ENCODE data around the gene TRMU.

The TRMU gene

GRCh38 chr22:46358766-46359165, 23.3 kb downstream of the TRMU start:
- no peak for DNase-seq

- DNase-seq: no peak
Measured at GRCh38 chr22:46359362-46359761, 23.8 kb downstream of the TRMU start.

- DNase-seq: no peak
Measured at GRCh38 chr22:46360097-46360496, 24.6 kb downstream of the TRMU start.

- DNase-seq: no peak
Measured at GRCh38 chr22:46360891-46361290, 25.4 kb downstream of the TRMU start.

DNA sequence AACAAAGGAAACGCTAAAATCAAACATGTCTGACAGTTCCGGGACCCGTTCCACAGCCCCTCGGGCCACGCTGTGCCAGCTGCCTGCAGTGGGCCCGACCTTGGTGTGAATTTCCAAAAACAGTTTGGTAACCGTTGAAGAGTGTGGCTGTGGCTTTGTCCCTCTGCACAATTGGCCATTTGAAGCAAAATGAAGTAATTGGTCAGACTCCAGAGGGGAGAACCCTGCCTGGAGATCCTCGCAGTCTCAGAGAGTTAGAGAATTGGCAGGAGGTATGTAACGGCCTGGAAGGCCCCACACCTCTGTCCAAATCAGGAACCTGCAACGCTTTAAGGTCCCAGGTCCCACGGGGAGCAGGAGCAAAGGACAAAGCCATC, 26.3 kb downstream of the TRMU start:
- DNase-seq: no peak

DNA sequence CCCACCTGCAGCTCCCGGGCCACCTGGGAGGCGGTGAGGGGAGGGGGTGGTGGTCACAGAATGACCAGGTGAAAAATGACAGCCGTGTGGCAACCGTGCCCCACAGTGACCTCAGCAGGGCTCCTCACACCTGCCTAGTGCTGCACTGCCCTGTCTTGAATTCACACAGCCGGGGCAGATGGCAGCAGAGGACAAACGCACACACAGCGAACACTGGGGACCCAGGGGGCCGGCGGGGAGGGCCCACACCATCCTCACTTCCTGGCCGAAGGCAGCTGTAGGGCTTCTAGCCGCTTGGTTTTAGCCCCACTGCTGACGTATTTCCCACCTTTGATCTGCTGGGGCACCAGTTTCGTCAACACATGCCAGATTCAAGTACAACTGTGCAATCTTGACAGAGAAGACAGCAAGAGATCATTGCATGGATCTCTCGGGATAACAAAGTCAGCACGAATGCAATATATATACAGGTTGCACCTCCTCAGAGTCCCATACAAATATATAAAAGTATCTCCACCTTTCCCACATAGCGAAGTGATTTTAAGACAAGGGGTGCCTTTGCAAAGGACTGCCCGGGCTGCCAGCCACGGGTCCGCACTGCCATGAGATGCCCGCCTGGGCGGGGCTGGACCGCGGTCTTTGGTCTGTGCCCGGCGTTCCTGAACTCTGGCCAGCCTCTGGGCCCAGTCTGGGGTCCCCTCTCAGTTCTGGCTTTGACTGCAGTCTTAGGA, 26.9 kb downstream of the TRMU start:
- no peak for DNase-seq

GRCh38 chr22:46362934-46363515, 27.5 kb downstream of the TRMU start:
- no peak for DNase-seq

DNA sequence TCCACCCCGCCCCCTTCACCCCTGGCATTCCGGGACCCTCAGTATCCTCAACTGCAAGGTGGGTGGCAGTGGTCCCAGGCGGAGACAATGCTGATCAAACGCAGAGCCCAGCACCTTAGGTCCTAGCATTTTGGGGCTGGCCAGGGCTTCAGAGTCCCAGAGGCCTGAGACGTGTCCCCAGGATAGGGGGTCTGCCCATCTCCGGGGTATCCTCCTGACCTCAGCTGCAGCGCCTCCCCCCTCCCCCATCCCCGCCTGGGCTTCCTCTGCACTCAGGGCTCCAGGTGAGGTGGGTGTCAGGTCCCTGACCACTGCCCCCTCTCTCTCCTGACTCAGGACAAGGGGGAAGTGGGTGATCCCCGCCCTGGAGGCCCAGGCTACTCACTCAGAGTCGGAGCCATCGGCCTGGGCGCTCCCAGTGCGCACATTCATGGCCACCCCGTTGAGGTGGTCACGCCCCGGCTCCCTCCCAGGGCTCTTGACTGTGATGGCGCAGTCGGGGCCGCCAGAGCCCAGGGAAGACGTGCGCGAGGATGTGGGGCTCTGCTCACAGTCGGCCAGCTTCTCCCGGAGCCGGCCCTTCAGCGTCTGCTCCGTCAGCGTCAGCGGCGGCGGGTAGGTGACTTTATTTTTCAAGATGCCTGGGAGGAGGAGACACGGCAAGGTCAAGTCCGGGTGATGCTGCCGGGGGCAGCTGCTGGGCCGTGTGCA, 28.3 kb downstream of the TRMU start:
- no peak for DNase-seq

- no peak for DNase-seq
Measured at GRCh38 chr22:46364341-46365165, 29.0 kb downstream of the TRMU start.

DNA sequence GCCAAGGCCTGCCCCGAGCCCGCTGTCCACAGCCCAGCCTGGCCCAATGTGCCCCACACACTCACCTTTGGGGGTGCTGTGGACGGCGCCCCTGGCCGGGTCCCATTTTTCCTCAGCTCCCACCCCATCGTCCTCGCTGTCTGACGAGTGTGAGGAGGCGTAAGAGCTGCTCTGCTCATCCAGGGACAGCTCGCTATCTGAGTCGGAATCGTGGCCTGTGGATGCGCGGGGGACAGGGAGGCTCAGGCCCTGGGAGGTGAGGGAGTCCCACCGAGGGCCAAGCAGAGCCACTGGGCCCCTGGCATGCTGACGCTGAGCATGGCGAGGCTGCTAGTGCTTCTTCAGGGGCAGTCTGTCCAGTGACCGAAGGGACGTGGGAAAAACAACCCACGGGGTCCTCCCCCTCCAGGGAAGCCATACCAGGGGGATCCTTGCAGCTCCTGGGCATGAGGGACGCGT, 29.7 kb downstream of the TRMU start:
- no peak for DNase-seq

GRCh38 chr22:46366327-46366731, 30.8 kb downstream of the TRMU start:
- DNase-seq: no peak

GRCh38 chr22:46366801-46367706, 31.5 kb downstream of the TRMU start:
- no peak for DNase-seq

GRCh38 chr22:46367707-46368191, 32.2 kb downstream of the TRMU start:
- DNase-seq: peak; percentile 5

- no peak for DNase-seq
Measured at GRCh38 chr22:46368422-46368821, 32.9 kb downstream of the TRMU start.

GRCh38 chr22:46368871-46369715, 33.6 kb downstream of the TRMU start:
- no peak for DNase-seq

DNA sequence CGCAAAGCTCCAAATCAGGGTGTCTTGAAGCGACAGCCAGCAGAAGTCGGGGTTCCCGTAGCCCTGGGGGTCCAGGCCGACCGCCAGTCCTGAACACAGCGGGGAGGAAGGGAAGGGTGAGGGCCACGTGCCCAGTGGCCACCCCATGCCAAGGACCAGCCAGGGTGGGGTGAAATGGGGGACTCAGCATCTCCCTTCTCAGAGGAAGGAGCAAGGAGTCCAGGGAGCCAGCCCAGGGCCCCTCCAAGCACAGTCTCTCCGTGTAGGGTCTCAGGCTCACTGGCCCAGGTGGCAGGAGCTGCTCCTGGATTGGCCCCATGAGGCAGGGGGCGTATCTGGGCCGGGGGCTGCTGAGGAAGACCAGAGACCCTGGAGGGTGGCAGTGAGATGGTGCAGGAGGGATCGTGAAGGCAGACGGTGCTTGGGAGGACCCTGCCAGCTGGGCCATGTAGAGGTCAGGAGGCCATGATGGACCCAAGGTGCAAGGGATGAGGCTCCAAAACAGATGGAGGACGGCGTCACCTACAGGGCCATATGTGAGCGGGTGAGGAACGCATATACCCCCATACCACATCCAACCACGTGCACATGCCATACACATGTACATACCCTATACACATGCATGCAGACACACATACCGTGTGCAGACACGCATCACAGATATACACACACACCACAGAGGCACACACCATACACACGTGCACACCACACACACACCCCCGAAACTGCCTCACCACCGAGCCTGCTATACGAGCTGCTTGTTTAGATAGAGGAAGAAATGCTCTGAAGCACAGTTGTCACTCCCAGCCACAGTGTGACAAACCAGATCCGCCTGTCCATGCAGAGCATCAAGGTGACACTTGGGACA, 34.4 kb downstream of the TRMU start:
- DNase-seq: no peak

GRCh38 chr22:46370584-46371291, 35.2 kb downstream of the TRMU start:
- DNase-seq: no peak

DNA sequence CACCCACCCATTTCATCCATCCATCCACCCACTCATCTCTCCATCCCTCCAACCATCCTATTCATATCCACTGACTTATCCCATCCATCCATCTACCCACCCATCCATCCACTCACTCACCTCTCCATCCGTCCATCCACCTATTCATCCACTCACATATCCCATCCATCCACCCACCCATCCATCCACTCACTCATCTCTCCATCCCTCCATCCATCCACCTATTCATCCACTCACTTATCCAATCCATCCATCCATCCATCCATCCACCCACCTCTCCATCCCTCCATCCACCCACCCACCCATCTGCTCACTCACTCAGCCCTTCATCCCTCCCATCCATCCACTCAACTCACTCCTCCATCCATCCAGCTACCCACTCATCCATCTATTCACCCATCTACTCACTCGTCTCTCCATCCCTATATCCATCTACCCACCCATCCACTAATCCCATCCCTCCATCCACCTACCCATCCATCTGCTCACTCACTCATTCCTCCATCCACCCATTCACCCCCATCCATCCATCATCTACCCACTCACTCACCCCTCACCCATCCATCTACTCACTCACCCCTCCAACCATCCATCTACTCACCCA, 36.2 kb downstream of the TRMU start:
- no peak for DNase-seq

DNA sequence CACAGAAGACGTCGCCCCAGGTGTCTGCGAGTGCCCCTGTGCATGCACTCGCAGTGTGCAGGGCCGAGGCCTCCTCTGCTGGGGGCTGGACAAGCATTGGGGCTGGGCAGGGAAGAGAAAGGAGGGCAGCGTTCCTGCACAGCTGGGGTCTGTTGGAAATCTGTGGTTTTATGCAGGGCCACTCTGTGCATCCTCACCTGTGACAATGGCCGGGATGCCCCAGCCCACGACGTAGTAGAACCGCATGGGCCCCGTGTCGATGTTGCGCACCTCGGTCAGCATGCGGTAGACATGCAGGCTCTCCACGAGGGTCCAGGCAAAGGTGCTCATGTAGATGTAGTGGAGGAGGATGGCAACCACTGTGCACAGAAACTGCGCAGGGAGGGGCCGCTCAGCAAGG, 37.2 kb downstream of the TRMU start:
- no peak for DNase-seq
